GM13976 (cell line): ENCODE measurements around the gene ARHGAP26.
"Not testable (repeated sequence)": the region's sequence is repeated elsewhere in the genome, so short reads cannot be mapped to it uniquely, and the experiment has no call there.

Source experiments
- DNase-seq: peaks from one replicate; pipeline ENCODE4 v3.0.0; 2012; ENCODE audit warnings: low spot score
- CTCF ChIP-seq: IDR thresholded peaks from 2 replicates; pipeline ENCODE4 v1.5.1; 2012; ENCODE audit warnings: borderline replicate concordance, mild to moderate bottlenecking; ENCODE audit not compliant: insufficient read depth; ENCODE audit errors: extremely low read depth, missing control alignments, control extremely low read depth
- in situ Hi-C: fragments of 300-500 bp; cut with MboI; formaldehyde crosslinking; loops from one replicate; pipeline ENCODE4 v1.12.0; 2022; ENCODE audit warnings: low sequenced_read_pairs, mixed read lengths, inconsistent platforms; ENCODE audit not compliant: unreplicated experiment

The ARHGAP26 gene

GRCh38 chr5:142982821-142983200 is 212.6 kb downstream of the ARHGAP26 start:
- in situ Hi-C loops: no loop called here
- DNase-seq: no peak
- no peak for TF ChIP-seq CTCF

- in situ Hi-C loops: no loop called here
- DNase-seq: no peak
- no peak for TF ChIP-seq CTCF
Observed at GRCh38 chr5:142984011-142984410, 213.8 kb downstream of the ARHGAP26 start.

- DNase-seq: no peak
- in situ Hi-C loops: no loop called here
- no peak for TF ChIP-seq CTCF
Observed at GRCh38 chr5:142984525-142984924, 214.3 kb downstream of the ARHGAP26 start.

GRCh38 chr5:142989270-142989669 is 219.1 kb downstream of the ARHGAP26 start:
- in situ Hi-C loops, DNase-seq: not testable (repeated sequence)

GRCh38 chr5:142990073-142990472 is 219.9 kb downstream of the ARHGAP26 start:
- DNase-seq, in situ Hi-C loops: not testable (repeated sequence)

- no peak for DNase-seq
- TF ChIP-seq CTCF: no peak
- in situ Hi-C loops: no loop called here
Observed at GRCh38 chr5:142994218-142994617, 224.0 kb downstream of the ARHGAP26 start.

- DNase-seq, in situ Hi-C loops: not testable (repeated sequence)
Observed at GRCh38 chr5:142995621-142996020, 225.4 kb downstream of the ARHGAP26 start.

- no peak for TF ChIP-seq CTCF
- in situ Hi-C loops: no loop called here
- DNase-seq: no peak
Observed at GRCh38 chr5:142997591-142997990, 227.4 kb downstream of the ARHGAP26 start.
